Mucosa of rectum (tissue), 2 donors: Measurements from ENCODE around the gene ABCA7.

Experiments used
- H3K27ac ChIP-seq, 2 donors: one replicate each; pipeline ENCODE4 v1.7.0; 2013; ENCODE audit warnings: inconsistent platforms in 2 of 2, low read depth in 2 of 2, low read length in 2 of 2
- H3K27me3 ChIP-seq, 2 donors: one replicate each; pipeline ENCODE4 v1.7.0; 2013; ENCODE audit warnings: low read length in 2 of 2; ENCODE audit not compliant: control insufficient read depth in 2 of 2, insufficient read depth in 2 of 2
- H3K36me3 ChIP-seq, 2 donors: one replicate each; pipeline ENCODE4 v1.7.0; 2013; ENCODE audit warnings: low read length in 2 of 2; ENCODE audit not compliant: control insufficient read depth in 2 of 2, insufficient read depth in 2 of 2
- H3K4me1 ChIP-seq, 2 donors: one replicate each; pipeline ENCODE4 v1.7.0; 2013; ENCODE audit warnings: low read length in 2 of 2, mild to moderate bottlenecking in 1 of 2; ENCODE audit not compliant: control insufficient read depth in 2 of 2, insufficient read depth in 2 of 2
- H3K4me3 ChIP-seq, 2 donors: one replicate each; pipeline ENCODE4 v1.7.0; 2013; ENCODE audit warnings: low read length in 2 of 2
- H3K9ac ChIP-seq, 2 donors: one replicate each; pipeline ENCODE4 v1.7.0; 2013; ENCODE audit warnings: low read length in 2 of 2, low read depth in 1 of 2, mild to moderate bottlenecking in 1 of 2
- H3K9me3 ChIP-seq, 2 donors: one replicate each; pipeline ENCODE4 v1.7.0; 2013; ENCODE audit warnings: low read length in 2 of 2; ENCODE audit not compliant: control insufficient read depth in 2 of 2
- donor health status: healthy.
- donor health status: Normal muscosa, but diverticular disease.

ABCA7 gene

GRCh38 chr19:1011831-1012333 lies 28.0 kb upstream of the ABCA7 start:
- Histone ChIP-seq H3K9me3 (no peaks in the 10 kb centered on the region), H3K36me3 (peaks cover 17 to 23% of the 10 kb centered on the region in 2 donors), H3K27me3 (no peaks in the 10 kb centered on the region), H3K27ac (no peak overlapping the region), H3K4me1 (peaks cover 13% of the 10 kb centered on the region in 2 donors), H3K9ac (no peak overlapping the region), H3K4me3 (no peak overlapping the region)

DNA sequence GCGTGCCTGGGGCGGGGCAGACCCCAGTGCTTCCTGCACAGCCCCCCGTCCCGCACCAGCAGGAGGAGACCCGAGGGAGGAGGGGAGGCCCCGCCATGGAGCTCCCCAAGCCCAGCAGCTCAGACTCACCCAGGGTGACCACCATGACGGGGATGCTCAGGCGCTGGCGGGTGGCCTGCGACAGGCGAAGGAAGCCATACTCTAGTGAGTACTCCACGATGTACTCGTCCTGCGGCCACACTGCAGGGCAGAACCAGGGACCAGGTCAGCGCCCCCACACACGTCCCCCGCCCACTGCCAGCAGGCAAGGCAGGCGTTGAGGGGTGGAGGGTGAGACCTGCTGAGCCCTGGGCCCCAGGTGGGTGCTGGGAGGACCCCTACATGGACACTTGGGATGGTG lies 27.6 kb upstream of the ABCA7 start:
- Histone ChIP-seq H3K9me3 (no peaks in the 10 kb centered on the region), H3K4me3 (no peak overlapping the region), H3K27me3 (no peaks in the 10 kb centered on the region), H3K27ac (no peak overlapping the region), H3K9ac (no peak overlapping the region), H3K36me3 (peaks cover 17 to 23% of the 10 kb centered on the region in 2 donors), H3K4me1 (peaks cover 17 to 18% of the 10 kb centered on the region in 2 donors)

- Histone ChIP-seq H3K4me1 (peaks cover 26 to 27% of the 10 kb centered on the region in 2 donors), H3K36me3 (peaks cover 17 to 24% of the 10 kb centered on the region in 2 donors), H3K9me3 (no peaks in the 10 kb centered on the region), H3K4me3 (no peak overlapping the region), H3K27ac (no peak overlapping the region), H3K27me3 (no peaks in the 10 kb centered on the region), H3K9ac (no peak overlapping the region)
These were observed 26.7 kb upstream of the ABCA7 start for GRCh38 chr19:1013218-1013617.

DNA sequence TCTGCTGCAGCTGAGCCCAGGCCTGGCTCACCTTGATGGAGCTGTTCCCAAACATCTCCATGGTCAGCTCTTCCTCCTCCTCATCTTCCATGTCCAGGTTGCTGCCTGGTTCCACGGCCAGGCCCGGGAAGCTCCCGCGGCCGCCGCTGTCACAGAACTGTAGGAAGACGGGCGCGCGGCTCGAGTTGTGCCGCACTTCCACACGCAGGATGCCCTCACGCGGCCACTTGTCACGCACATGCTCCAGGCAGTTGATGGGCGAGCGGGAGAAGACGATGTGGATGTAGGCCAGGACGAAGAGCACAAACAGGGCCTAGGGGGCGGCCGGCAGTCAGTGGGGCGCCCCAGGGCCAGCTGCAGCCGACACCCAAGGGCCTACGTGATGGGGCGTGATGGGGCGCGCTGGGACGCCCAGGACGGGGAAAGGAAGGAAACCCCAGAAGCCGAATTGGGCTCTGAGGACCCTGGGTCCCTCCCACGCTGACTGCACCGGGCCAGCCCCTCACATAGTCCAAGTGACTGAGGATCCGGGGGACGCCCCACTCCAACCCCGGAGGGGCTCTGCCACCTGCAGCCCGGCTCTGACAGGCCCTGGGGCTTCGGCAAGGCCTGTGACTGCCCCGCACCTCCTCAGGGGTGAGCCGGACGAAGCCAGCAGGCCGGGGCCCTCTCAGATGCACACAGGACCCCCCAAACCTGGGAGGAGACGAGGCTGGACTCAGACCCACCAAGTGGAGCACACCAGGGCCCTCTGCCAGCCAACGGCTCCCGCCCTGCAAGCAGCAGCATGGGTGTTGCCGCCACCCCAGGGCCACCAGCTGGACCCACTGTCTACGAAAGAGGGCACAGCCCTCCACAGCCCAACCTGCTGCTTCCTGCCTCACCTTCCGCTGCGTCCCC lies 25.5 kb upstream of the ABCA7 start:
- H3K27me3 ChIP-seq = no peaks in the 10 kb centered on the region
- H3K4me3 ChIP-seq = no peak overlapping the region
- H3K9me3 ChIP-seq = no peaks in the 10 kb centered on the region
- H3K4me1 ChIP-seq = peaks cover 35 to 39% of the 10 kb centered on the region in 2 donors
- no peak overlapping the region for H3K9ac ChIP-seq
- H3K27ac ChIP-seq = no peak overlapping the region
- peaks cover 17 to 26% of the 10 kb centered on the region in 2 donors for H3K36me3 ChIP-seq

DNA sequence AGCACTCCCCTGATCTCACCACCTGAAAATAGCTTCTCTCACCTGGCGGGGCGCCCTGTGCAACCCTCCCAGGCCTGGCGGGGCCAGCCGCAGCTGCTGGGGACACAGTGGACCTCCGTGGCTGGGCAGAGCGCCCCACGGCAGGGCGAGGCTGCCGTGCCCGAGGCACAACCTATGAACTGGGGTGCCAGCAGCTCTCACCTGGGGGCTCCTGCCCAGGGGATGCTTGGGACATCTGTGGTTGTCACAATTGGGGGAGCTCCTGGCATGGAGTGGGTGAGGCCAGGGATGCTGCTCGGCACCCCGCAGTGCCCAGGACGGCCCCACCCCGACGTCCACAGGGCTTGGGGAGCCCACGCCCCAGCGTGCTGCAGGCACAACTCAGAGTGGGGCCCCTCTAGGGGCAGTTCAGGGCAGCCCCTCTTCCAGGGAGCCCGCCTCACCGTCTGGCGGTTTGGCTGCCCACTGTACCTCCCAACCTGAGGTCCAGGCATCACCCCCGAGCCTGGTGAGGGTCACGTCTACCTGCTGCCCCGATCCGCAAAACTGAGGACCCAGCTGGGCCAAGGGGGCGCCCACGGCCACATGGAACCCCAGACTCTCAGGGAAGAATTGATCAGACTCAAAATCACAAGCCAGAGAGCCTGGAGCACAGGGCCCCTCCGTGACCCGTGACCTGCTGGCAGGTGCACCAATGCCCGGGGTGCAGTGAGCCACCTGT lies 24.7 kb upstream of the ABCA7 start:
- H3K4me1 ChIP-seq = peaks cover 43 to 47% of the 10 kb centered on the region in 2 donors
- H3K9ac ChIP-seq = no peak overlapping the region
- H3K9me3 ChIP-seq = no peaks in the 10 kb centered on the region
- no peaks in the 10 kb centered on the region for H3K27me3 ChIP-seq
- H3K27ac ChIP-seq = peak overlapping the region in 1 of 2 donors; percentile 78
- H3K36me3 ChIP-seq = peaks cover 17 to 24% of the 10 kb centered on the region in 2 donors
- H3K4me3 ChIP-seq = no peak overlapping the region

- peaks cover 17 to 24% of the 10 kb centered on the region in 2 donors for H3K36me3 ChIP-seq
These were observed 23.9 kb upstream of the ABCA7 start for GRCh38 chr19:1015782-1016646.

DNA sequence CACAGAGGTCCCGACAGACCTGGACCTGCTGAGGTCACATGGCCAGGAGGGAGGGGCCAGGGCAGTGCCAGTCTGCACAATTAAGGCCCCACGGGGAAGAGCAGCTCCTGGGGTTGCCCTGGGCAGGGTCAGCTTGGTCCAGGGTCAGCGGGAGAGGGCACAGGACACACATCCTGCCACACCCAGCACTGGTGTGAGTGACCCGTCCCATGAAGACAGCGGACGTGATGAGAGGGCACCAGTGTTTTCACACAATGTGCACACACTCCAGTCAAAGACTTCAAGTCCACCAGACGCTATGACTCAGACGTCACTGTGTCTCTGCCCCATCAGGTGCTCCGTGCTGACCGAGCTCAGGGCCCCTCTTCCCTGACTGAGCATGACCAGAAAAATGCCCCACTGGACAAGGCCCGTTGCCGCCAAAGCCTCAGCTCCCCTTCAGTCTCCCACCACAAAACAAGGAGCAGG lies 23.2 kb upstream of the ABCA7 start:
- Histone ChIP-seq H3K4me1 (peaks cover 45 to 51% of the 10 kb centered on the region in 2 donors), H3K4me3 (peak overlapping the region; percentile 43 to 44), H3K9me3 (no peaks in the 10 kb centered on the region), H3K9ac (peak overlapping the region in 1 of 2 donors; percentile 46), H3K27ac (peak overlapping the region; percentile 78 to 87), H3K27me3 (no peaks in the 10 kb centered on the region), H3K36me3 (peaks cover 17 to 22% of the 10 kb centered on the region in 2 donors)

More at GRCh38 chr19:1015782-1016646, 23.9 kb upstream of the ABCA7 start:
- Histone ChIP-seq H3K9me3 (no peaks in the 10 kb centered on the region), H3K27ac (peak overlapping the region; percentile 78 to 87), H3K4me1 (peaks cover 45 to 48% of the 10 kb centered on the region in 2 donors), H3K27me3 (no peaks in the 10 kb centered on the region), H3K9ac (peak overlapping the region in 1 of 2 donors; percentile 46), H3K4me3 (peak overlapping the region in 1 of 2 donors; percentile 4)

- peak overlapping the region; percentile 78 to 87 for H3K27ac ChIP-seq
- peaks cover 45 to 52% of the 10 kb centered on the region in 2 donors for H3K4me1 ChIP-seq
- peak overlapping the region; percentile 43 to 44 for H3K4me3 ChIP-seq
- no peaks in the 10 kb centered on the region for H3K27me3 ChIP-seq
- no peaks in the 10 kb centered on the region for H3K9me3 ChIP-seq
- H3K36me3 ChIP-seq = peaks cover 16 to 17% of the 10 kb centered on the region in 2 donors
- H3K9ac ChIP-seq = peak overlapping the region in 1 of 2 donors; percentile 46
These were observed 22.6 kb upstream of the ABCA7 start for GRCh38 chr19:1017115-1017905.

- peak overlapping the region; percentile 42 to 43 for H3K4me3 ChIP-seq
- H3K9me3 ChIP-seq = no peaks in the 10 kb centered on the region
- peak overlapping the region; percentile 78 to 87 for H3K27ac ChIP-seq
- peaks cover 45 to 52% of the 10 kb centered on the region in 2 donors for H3K4me1 ChIP-seq
- peaks cover 11 to 15% of the 10 kb centered on the region in 2 donors for H3K36me3 ChIP-seq
- no peaks in the 10 kb centered on the region for H3K27me3 ChIP-seq
- peak overlapping the region in 1 of 2 donors; percentile 46 for H3K9ac ChIP-seq
These were observed 22.0 kb upstream of the ABCA7 start for GRCh38 chr19:1017906-1018305.
